CD14-positive monocyte (primary cell): Measurements from ENCODE around the gene UBXN7. TPM values are rescaled to one million over a fixed set of nuclear protein-coding genes. Genes with fewer than 3 reads are reported as not detected.
A peak's percentile ranks its signal among the peaks of the same experiment; 100 is the strongest.
"Not testable (repeated sequence)": the region's sequence is repeated elsewhere in the genome, so short reads cannot be mapped to it uniquely, and the experiment has no call there.

ENCODE experiments used
- DNase-seq, 3 donors: peaks; one replicate each; pipeline ENCODE4 v3.0.0-alpha.2; 2011 to 2022
- H2AFZ ChIP-seq: 2 replicates; pipeline ENCODE4 v1.6.0; 2012; ENCODE audit warnings: mild to moderate bottlenecking, low read depth, low read length, inconsistent platforms; ENCODE audit not compliant: insufficient read depth, poor library complexity, severe bottlenecking
- H3K27ac ChIP-seq, 2 donors: 1 replicate in 1 of 2; 2 replicates in 1 of 2; pipeline ENCODE4 v1.5.1; 2012 to 2013; ENCODE audit warnings: low read length in 2 of 2, control low read depth in 1 of 2, inconsistent platforms in 1 of 2, low read depth in 1 of 2, mild to moderate bottlenecking in 1 of 2
- H3K27me3 ChIP-seq, 2 donors: one replicate each; pipeline versions ENCODE4 v1.6.0 to v1.6.1; 2011 to 2013; ENCODE audit warnings: low read length in 2 of 2; ENCODE audit not compliant: control insufficient read depth in 2 of 2, insufficient read depth in 2 of 2
- H3K36me3 ChIP-seq, 2 donors: replicated peaks in 1 of 2; 1 replicate in 1 of 2; 2 replicates in 1 of 2; pipeline versions ENCODE4 v1.5.1 to v1.6.1; 2012 to 2013; ENCODE audit warnings: low read length in 2 of 2, control low read depth in 1 of 2, inconsistent platforms in 1 of 2, mild to moderate bottlenecking in 1 of 2; ENCODE audit not compliant: insufficient read depth in 2 of 2, control insufficient read depth in 1 of 2
- H3K4me1 ChIP-seq, 2 donors: 1 replicate in 1 of 2; 2 replicates in 1 of 2; pipeline versions ENCODE4 v1.5.1 to v1.6.1; 2012 to 2013; ENCODE audit warnings: low read length in 2 of 2, control low read depth in 1 of 2, inconsistent platforms in 1 of 2, mild to moderate bottlenecking in 1 of 2, moderate library complexity in 1 of 2; ENCODE audit not compliant: insufficient read depth in 2 of 2, control insufficient read depth in 1 of 2
- H3K4me2 ChIP-seq: replicated peaks from 2 replicates; pipeline ENCODE3; 2012; ENCODE audit warnings: low read length, moderate library complexity, mild to moderate bottlenecking; ENCODE audit not compliant: poor library complexity, severe bottlenecking; ENCODE audit errors: extremely low read depth
- H3K4me3 ChIP-seq, 3 experiments: fragments of 200-600 bp in 1 of 3; sonication (generic) in 1 of 3; replicated peaks in 1 of 3; 1 replicate in 2 of 3; 2 replicates in 1 of 3; pipeline ENCODE4 v1.5.1; 2011 to 2013; ENCODE audit warnings: low read length in 3 of 3, mild to moderate bottlenecking in 3 of 3, control low read depth in 2 of 3, low read depth in 2 of 3, inconsistent platforms in 1 of 3, moderate library complexity in 1 of 3
- H3K79me2 ChIP-seq: 2 replicates; pipeline ENCODE4 v1.6.0; 2012; ENCODE audit warnings: mild to moderate bottlenecking, control low read depth, inconsistent platforms, low read length, moderate library complexity; ENCODE audit not compliant: insufficient read depth
- H3K9ac ChIP-seq: 2 replicates; pipeline ENCODE4 v1.6.0; 2017; ENCODE audit warnings: low read length, mild to moderate bottlenecking; ENCODE audit not compliant: insufficient read depth, poor library complexity, severe bottlenecking
- H3K9me3 ChIP-seq, 2 donors: replicated peaks in 1 of 2; 1 replicate in 1 of 2; 2 replicates in 1 of 2; pipeline versions ENCODE4 v1.5.1 to v1.6.1; 2012 to 2013; ENCODE audit warnings: low read length in 2 of 2, control low read depth in 1 of 2; ENCODE audit not compliant: control insufficient read depth in 1 of 2, insufficient read depth in 1 of 2
- H4K20me1 ChIP-seq: 2 replicates; pipeline ENCODE4 v1.6.0; 2012; ENCODE audit warnings: mild to moderate bottlenecking, low read length, control low read depth, moderate library complexity; ENCODE audit not compliant: insufficient read depth
- H3K27ac Mint-ChIP-seq, 7 donors: one replicate each; pipeline ENCODE4 v1.8.0; 2020; ENCODE audit warnings: mild to moderate bottlenecking in 7 of 7, mixed read lengths in 7 of 7, moderate library complexity in 6 of 7, inconsistent platforms in 2 of 7
- H3K27me3 Mint-ChIP-seq, 3 donors: one replicate each; pipeline ENCODE4 v1.8.0; 2021 to 2022; ENCODE audit warnings: low read depth in 3 of 3, mild to moderate bottlenecking in 3 of 3, mixed read lengths in 3 of 3, moderate library complexity in 3 of 3, inconsistent platforms in 1 of 3
- H3K36me3 Mint-ChIP-seq, 2 donors: one replicate each; pipeline ENCODE4 v1.8.0; 2020; ENCODE audit warnings: mixed read lengths in 2 of 2, inconsistent platforms in 1 of 2, mild to moderate bottlenecking in 1 of 2
- H3K4me1 Mint-ChIP-seq: one replicate; pipeline ENCODE4 v1.8.0; 2020; ENCODE audit warnings: mild to moderate bottlenecking, mixed read lengths
- H3K4me3 Mint-ChIP-seq, 2 donors: one replicate each; pipeline ENCODE4 v1.8.0; 2020; ENCODE audit warnings: mild to moderate bottlenecking in 2 of 2, mixed read lengths in 2 of 2, moderate library complexity in 1 of 2
- H3K9me3 Mint-ChIP-seq, 7 donors: one replicate each; pipeline ENCODE4 v1.8.0; 2020 to 2022; ENCODE audit warnings: mixed read lengths in 7 of 7, mild to moderate bottlenecking in 6 of 7, moderate library complexity in 6 of 7, inconsistent platforms in 2 of 7
- CTCF ChIP-seq: fragments of 200-600 bp; IDR thresholded peaks from one replicate; pipeline ENCODE4 v1.8.0; 2022; ENCODE audit warnings: antibody characterized with exemption, mild to moderate bottlenecking
- WGBS: methylation state at CpG from one replicate; pipeline ENCODE4 v1.1.5; 2013; ENCODE audit warnings: missing lambda C conversion rate; ENCODE audit not compliant: insufficient coverage; 5-methylcytosine and 5-hydroxymethylcytosine counted together
- intact Hi-C, 2 donors: fragments of 100-400 bp; cut with micrococcal nuclease; formaldehyde crosslinking; loops; one replicate each; pipeline versions ENCODE4 v1.15.0 to v1.15.1; 2023
- polyA plus RNA-seq, 3 donors: library from polyadenylated mRNA; depleted of rRNA in 1 of 3; unstranded in 2 of 3; stranded (reverse) in 1 of 3; fragments of 300-500 nt in 2 of 3; fragments of >200 nt in 1 of 3; fragmentation: Illumina TruSeq in 2 of 3; gene quantifications; 1 replicate in 2 of 3; 2 replicates in 1 of 3; pipeline ENCODE4 v1.2.3, GENCODE V29; 2012 to 2021

UBXN7 gene
- polyA plus RNA-seq, 3 donors: 10.5 to 15.8 (median 13.6) TPM

DNA sequence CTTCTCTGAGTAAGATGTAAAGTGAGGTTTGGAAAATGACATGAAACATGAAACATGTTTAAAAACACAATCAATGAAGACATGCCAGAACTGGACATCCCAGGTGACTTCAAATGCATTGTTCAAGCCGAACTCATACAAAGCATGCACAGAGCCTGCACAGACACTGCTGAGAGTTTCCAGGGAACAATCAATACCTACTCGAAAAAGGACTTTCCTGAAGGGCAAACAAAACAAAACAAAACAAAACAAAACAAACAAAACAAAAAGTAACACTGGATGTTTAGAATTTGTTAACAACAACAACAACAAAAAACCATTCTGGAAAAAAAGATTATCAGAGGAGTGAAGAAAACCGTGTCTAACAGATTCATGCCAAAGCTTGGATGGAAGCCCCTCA lies 83.5 kb downstream of the UBXN7 start:
- H3K27ac Mint-ChIP-seq: no peak overlapping the region
- intact Hi-C loops: no loop called here

DNA sequence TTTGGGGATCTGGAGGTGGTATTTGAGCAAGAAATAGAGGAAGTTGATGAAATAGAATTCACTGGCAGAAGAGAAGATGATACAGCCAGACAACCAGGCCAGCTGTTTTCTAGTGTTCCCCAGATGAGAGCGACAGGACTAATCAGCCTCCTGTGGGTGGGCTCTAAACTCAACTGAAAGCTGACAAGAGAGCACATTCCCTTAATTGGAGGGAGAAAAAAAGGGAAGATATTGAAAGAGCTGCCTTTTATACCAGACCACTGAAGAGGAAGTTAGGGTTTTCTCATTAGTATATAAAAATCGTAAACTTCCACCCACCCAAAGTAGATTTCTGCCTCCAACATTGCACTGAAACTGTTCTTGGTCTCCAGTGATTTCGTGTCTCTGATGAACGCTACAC lies 87.6 kb downstream of the UBXN7 start:
- H3K9me3 Mint-ChIP-seq: no peaks in the 10 kb centered on the region
- Histone ChIP-seq H3K4me2 (peak overlapping the region; percentile 68), H3K27me3 (no peaks in the 10 kb centered on the region), H3K9me3 (no peaks in the 10 kb centered on the region), H3K4me1 (peaks cover 47 to 48% of the 10 kb centered on the region in 2 donors), H3K4me3 (peak overlapping the region in 2 of 3 experiments; percentile 14 to 61), H4K20me1 (no peaks in the 10 kb centered on the region), H3K79me2 (no peaks in the 10 kb centered on the region), H3K9ac (peak overlapping the region; percentile 6), H3K36me3 (peaks cover 2 to 19% of the 10 kb centered on the region in 2 donors), H3K27ac (peak overlapping the region; percentile 33 to 84), H2AFZ (peak overlapping the region; percentile 47)
- H3K27me3 Mint-ChIP-seq: peaks cover 0 to 1% (median 0%) of the 10 kb centered on the region in 3 donors
- DNase-seq: peak; percentile 35 to 51 (median 35)
- TF ChIP-seq CTCF: no peak
- H3K4me3 Mint-ChIP-seq: peak overlapping the region; percentile 38 to 82
- intact Hi-C loops: no loop called here
- 0% methylated on average over 4 of the region's 4 CpGs for WGBS
- peaks cover 44% of the 10 kb centered on the region for H3K4me1 Mint-ChIP-seq
- H3K36me3 Mint-ChIP-seq: peaks cover 18 to 24% of the 10 kb centered on the region in 2 donors
- peak overlapping the region; percentile 75 to 94 (median 92) for H3K27ac Mint-ChIP-seq

More for the DNA sequence above, 83.5 kb downstream of the UBXN7 start:
- peaks cover 36 to 39% of the 10 kb centered on the region in 2 donors for H3K36me3 Mint-ChIP-seq
- Histone ChIP-seq H3K27ac (no peak overlapping the region), H3K27me3 (no peaks in the 10 kb centered on the region), H3K4me1 (peaks cover 21 to 22% of the 10 kb centered on the region in 2 donors), H3K4me2 (no peak overlapping the region), H3K36me3 (peaks cover 4 to 41% of the 10 kb centered on the region in 2 donors), H3K9me3 (no peaks in the 10 kb centered on the region), H2AFZ (no peak overlapping the region), H3K4me3 (no peak overlapping the region), H3K79me2 (no peaks in the 10 kb centered on the region), H3K9ac (no peak overlapping the region), H4K20me1 (no peaks in the 10 kb centered on the region)
- H3K4me1 Mint-ChIP-seq: peaks cover 21% of the 10 kb centered on the region
- H3K4me3 Mint-ChIP-seq: no peak overlapping the region
- no peaks in the 10 kb centered on the region for H3K9me3 Mint-ChIP-seq
- WGBS: 94% methylated on average over 2 of the region's 3 CpGs
- TF ChIP-seq CTCF: no peak
- no peak for DNase-seq
- H3K27me3 Mint-ChIP-seq: no peaks in the 10 kb centered on the region

- DNase-seq, H3K4me3 ChIP-seq, H3K27me3 ChIP-seq, H3K9me3 ChIP-seq, H3K4me2 ChIP-seq, H2AFZ ChIP-seq, H3K4me3 Mint-ChIP-seq, H4K20me1 ChIP-seq, H3K27me3 Mint-ChIP-seq, H3K79me2 ChIP-seq, intact Hi-C loops, H3K9me3 Mint-ChIP-seq: not testable (repeated sequence)
- peak overlapping the region in 1 of 2 donors; percentile 33 for H3K27ac ChIP-seq
- H3K36me3 Mint-ChIP-seq: peaks cover 14 to 20% of the 10 kb centered on the region in 2 donors
- peaks cover 55 to 56% of the 10 kb centered on the region in 2 donors for H3K4me1 ChIP-seq
- peak overlapping the region in 1 of 7 donors; percentile 92 for H3K27ac Mint-ChIP-seq
- 97% methylated on average over 7 of the region's 14 CpGs for WGBS
- peaks cover 52% of the 10 kb centered on the region for H3K4me1 Mint-ChIP-seq
- H3K36me3 ChIP-seq: peaks cover 2 to 11% of the 10 kb centered on the region in 2 donors
- H3K9ac ChIP-seq: peak overlapping the region; percentile 6
Observed at GRCh38 chr3:196343917-196344316, 88.3 kb downstream of the UBXN7 start.
